NCI-H1105 (cell line): ENCODE data around the gene OTUD1.

ENCODE experiments used
- DNase-seq: peaks from one replicate; lab custom pipeline; 2025; lab: John Stamatoyannopoulos, UW

Gene OTUD1

GRCh38 chr10:23422003-23422411 is 16.9 kb upstream of the OTUD1 start:
- no peak for DNase-seq

GRCh38 chr10:23432166-23432565 is 6.7 kb upstream of the OTUD1 start:
- no peak for DNase-seq

GRCh38 chr10:23432639-23433038 is 6.2 kb upstream of the OTUD1 start:
- no peak for DNase-seq

- no peak for DNase-seq
Observed at GRCh38 chr10:23433701-23434100, 5.2 kb upstream of the OTUD1 start.

GRCh38 chr10:23435378-23435777 is 3.5 kb upstream of the OTUD1 start:
- no peak for DNase-seq

- DNase-seq = no peak
Observed at GRCh38 chr10:23436983-23437382, 1.9 kb upstream of the OTUD1 start.

DNA sequence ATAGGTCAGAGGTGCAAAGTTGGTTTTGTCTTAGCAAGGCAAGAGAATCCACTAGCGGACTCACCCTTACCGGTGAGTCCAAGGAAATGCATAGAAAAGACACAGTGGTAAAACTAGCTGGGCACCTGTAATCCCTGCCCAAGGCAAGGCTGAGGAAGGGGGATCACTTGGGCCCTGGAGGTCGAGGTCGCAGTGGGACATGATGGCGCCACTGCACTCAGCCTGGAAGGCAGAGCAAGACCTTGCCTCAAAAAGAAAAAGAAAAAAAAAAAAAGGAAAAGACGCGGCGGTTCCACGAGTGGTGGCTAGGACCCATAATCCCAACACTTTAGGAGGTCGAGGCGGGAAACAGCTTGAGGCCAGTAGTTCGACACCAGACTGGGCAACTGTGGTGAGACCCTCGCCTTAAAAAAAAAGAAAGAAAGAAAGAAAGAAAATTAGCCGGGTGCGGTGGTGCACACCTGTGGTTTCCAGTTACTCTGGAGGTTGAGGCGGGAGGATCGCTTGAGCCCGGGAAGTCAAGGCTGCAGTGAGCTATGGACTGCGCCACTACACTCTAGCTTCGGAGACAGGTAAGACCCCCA is 820 bp upstream of the OTUD1 start:
- no peak for DNase-seq

DNA sequence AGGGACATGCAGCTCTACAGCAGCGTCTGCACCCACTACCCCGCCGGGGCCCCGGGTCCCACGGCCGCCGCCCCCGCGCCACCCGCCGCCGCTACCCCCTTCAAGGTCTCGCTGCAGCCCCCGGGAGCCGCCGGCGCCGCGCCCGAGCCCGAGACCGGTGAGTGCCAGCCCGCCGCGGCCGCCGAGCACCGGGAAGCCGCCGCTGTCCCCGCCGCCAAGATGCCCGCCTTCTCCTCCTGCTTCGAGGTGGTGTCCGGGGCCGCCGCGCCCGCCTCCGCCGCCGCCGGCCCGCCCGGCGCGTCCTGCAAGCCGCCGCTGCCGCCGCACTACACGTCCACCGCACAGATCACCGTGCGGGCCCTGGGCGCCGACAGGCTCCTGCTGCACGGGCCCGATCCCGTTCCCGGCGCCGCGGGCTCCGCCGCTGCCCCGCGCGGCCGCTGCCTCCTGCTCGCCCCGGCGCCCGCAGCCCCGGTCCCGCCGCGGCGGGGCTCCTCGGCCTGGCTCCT is 631 bp downstream of the OTUD1 start:
- DNase-seq = no peak

DNA sequence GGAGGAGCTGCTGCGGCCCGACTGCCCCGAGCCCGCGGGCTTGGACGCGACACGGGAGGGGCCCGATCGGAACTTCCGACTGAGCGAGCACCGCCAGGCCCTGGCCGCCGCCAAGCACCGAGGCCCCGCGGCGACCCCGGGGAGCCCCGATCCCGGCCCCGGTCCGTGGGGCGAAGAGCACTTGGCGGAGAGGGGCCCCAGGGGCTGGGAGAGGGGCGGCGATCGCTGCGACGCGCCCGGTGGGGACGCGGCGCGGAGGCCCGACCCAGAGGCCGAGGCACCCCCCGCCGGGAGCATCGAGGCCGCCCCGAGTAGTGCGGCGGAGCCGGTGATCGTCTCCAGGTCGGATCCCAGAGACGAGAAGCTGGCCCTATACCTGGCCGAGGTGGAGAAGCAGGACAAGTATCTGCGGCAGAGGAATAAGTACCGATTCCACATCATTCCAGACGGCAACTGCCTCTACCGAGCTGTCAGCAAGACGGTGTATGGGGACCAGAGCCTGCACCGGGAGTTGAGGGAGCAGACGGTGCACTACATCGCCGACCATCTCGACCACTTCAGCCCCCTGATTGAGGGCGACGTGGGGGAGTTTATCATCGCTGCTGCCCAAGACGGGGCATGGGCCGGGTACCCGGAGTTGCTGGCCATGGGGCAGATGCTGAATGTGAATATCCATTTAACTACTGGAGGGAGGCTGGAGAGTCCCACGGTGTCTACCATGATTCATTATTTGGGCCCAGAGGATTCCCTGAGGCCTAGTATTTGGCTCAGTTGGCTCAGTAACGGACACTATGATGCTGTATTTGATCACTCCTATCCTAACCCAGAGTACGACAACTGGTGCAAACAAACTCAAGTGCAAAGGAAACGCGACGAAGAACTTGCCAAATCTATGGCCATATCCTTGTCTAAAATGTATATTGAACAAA is 1.4 kb downstream of the OTUD1 start:
- no peak for DNase-seq

DNA sequence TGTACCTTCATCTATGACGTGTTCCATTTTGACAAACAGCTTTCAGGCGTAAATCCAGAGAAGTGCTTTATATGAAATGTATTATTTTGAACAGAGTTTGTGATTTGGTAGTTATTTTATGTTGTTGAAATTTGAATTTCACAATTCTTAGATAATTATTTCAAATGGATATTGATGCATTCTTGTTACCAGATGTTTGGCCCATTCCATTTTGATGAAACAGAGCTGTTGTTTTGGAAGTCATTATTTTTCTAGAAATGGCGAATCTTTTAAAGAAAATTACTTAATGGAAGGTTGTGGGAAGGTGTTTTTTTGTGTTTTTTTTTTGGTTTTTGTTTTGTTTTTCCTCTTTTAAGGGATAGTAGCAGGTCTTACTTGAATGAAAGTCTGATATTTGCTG is 2.4 kb downstream of the OTUD1 start:
- DNase-seq = no peak

GRCh38 chr10:23442936-23443335 is 4.1 kb downstream of the OTUD1 start:
- no peak for DNase-seq

DNA sequence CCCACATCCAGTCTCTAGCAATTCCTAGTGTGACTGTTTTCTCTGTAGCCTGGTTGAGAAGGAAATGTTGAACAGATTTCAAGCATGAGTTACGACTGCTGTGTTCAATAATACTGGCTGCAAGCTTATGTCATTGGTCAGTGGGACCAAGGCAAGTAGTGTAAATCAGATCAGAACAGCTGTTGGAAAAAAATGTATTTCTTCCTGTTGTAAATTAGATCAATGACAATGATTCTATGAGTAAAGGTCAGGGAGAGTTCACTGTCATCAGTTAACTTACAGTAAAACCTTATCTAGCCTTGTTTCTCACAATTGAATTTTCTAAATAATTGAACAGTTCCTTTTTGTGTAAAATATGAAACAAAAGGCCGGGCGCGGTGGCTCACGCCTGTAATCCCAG is 6.7 kb downstream of the OTUD1 start:
- no peak for DNase-seq

GRCh38 chr10:23448323-23448722 is 9.4 kb downstream of the OTUD1 start:
- no peak for DNase-seq

- DNase-seq = no peak
Observed at GRCh38 chr10:23448802-23449570, 10.1 kb downstream of the OTUD1 start.

GRCh38 chr10:23452033-23452655 is 13.3 kb downstream of the OTUD1 start:
- no peak for DNase-seq

DNA sequence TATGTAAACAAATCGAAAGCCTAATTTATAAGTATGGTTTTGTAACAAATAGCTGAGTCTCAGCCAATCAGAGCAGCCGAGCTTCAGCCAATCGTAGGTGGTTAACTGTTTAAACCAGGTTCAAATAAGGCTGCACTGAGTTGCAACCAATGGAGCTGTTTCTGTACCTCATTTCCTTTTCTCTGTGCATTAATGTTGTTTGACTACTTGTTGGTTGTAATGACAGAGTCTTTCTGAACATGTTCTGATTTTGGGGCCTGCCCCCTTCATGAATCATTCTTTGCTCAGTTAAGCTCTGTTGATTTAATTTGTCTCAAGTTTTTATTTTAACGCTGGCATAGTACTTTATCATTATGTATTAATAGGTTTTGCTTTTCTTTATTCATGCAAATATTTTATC is 14.6 kb downstream of the OTUD1 start:
- no peak for DNase-seq

DNA sequence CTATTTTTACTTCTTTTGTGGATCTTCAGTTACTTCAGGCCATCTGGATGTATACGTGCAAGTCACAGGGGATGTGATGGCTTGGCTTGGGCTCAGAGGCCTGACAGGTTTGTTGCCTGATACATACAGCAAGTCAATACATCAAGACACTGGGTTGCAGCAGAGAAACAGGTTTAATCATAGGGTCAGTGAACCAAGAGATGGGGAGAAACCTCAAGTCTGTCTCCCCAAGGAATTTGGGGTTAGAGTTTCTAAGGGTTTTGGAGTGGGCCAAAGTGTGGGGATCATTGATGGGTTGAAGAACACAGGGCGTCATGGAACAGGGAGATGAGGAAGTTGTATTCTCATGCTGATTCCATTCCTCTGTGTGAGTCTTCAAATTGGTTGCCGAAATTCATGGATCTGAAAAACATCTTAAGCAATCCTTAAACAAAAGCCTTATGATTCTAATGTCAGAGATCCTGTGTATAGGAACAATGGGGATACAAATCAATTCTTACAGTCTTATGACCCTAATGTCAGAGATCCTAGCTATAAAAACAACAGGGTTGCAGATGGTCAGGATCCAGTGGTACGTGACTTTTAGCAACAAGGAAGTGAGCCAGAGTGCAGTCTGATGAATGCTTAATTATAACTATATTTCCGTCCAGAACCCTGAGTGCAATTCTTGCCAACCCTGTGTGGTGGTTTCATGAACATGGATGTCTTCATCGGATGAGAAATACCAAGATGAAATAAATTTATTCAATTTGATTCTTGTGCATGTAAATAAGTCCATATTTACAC is 18.9 kb downstream of the OTUD1 start:
- DNase-seq = no peak

DNA sequence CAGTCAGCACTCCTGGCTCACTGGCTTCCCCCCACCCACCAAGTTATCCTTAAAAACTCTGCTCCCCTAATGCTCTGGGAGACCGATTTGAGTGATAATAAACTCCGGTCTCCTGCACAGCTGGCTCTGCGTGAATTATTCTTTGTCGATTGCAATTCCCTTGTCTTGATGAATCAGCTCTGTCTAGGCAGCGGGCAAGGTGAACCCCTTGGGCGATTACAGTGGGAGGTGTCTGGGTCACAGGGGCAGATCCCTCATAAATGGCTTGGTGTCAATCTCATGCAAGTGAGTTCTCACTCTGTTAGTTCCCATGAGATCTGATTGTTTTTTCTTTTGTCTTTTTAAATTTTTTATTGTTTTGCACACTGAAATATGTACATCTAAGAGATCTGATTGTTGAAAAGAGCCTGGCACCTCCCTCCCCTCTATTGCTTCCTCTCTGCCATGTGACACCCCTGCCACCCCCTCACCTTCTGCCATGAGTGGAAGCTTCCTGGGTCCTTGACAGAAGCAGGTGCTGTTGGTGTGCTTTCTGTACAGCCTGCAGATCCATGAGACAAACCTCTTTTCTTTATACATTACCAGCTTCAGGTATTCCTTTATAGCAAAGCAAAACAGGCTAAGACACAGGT is 20.5 kb downstream of the OTUD1 start:
- no peak for DNase-seq

- DNase-seq = no peak
Observed at GRCh38 chr10:23461557-23461956, 22.7 kb downstream of the OTUD1 start.

DNA sequence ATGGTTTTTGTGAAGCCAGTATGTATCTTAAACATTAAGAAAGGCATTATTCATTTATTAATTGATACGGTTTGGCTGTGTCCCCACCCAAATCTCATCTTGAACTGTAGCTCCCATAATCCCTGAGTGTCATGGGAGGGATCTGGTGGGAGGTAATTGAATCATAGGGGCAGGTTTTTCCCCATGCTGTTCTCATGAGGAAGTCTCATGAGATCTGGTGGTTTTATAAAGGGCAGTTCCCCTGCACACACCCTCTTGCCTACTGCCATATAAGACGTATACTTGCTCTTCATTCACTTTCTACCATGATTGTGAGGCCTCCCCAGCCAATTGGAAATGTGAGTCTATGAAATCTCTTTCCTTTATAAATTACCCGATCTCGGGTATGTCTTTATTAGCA is 28.1 kb downstream of the OTUD1 start:
- no peak for DNase-seq

DNA sequence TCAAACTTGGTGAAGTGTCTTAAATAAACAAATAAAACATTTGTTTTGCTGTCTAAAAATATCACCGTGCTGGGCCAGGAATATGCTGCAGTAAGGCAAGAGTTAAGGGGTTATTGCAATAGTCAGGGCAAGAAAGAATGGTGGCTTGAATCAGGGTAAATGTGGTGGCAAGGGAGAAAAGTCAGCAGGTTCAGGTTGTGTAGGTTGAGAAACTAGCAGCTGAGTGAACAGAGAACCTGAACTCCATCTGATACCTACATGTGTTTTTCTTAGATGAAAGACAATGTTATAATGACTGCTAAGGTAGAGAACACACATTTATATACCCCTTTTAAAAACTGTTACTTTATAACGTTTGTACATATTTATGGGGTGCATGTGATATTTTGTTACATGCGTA is 28.7 kb downstream of the OTUD1 start:
- no peak for DNase-seq
